SK-N-SH (cell line): Measurements from ENCODE around the gene GGA2. TPM values are rescaled to one million over a fixed set of nuclear protein-coding genes. Genes with fewer than 3 reads are reported as not detected.

Source experiments
- CTCF ChIA-PET: fragments of 300-600, 350-600 bp; formaldehyde crosslinking; extraction: SDS; loops from one replicate; lab custom pipeline; 2021; lab: Yijun Ruan, JAX
- POLR2A ChIA-PET: fragments of 350-600 bp; sonication (Branson Sonifier 250); formaldehyde crosslinking; extraction: SDS; loops from one replicate; lab custom pipeline; 2020; ENCODE audit warnings: antibody characterized with exemption, inconsistent platforms; lab: Yijun Ruan, JAX
- DNase-seq: peaks from one replicate; pipeline ENCODE4 v3.0.0; 2012
- H2AFZ ChIP-seq: fragments of 200-600 bp; sonication (generic); 2 replicates; pipeline ENCODE4 v1.8.1; 2016; ENCODE audit warnings: antibody characterized with exemption, mild to moderate bottlenecking, low read depth
- H3F3A ChIP-seq: fragments of 200-600 bp; sonication (generic); replicated peaks from 2 replicates; pipeline ENCODE3; 2016; ENCODE audit warnings: antibody characterized with exemption, mild to moderate bottlenecking; ENCODE audit not compliant: insufficient read depth
- H3K27ac ChIP-seq, 2 experiments: fragments of 200-500 bp in 1 of 2; fragments of 200-600 bp in 1 of 2; sonication (Bioruptor generic) in 1 of 2; sonication (generic), shearing (Covaris generic) in 1 of 2; 2 replicates each; pipeline versions ENCODE4 v1.5.1 to v1.6.1; 2014 to 2016; ENCODE audit warnings: low read depth in 2 of 2, inconsistent platforms in 1 of 2, low read length in 1 of 2, mild to moderate bottlenecking in 1 of 2, mixed read lengths in 1 of 2
- H3K27me3 ChIP-seq: fragments of 200-600 bp; sonication (generic), shearing (Covaris generic); 2 replicates; pipeline ENCODE4 v1.6.1; 2016; ENCODE audit warnings: mixed run types; ENCODE audit not compliant: insufficient read depth
- H3K36me3 ChIP-seq, 2 experiments: fragments of 200-500 bp in 1 of 2; fragments of 200-600 bp in 1 of 2; sonication (Bioruptor generic) in 1 of 2; sonication (generic) in 1 of 2; replicated peaks in 1 of 2; 2 replicates each; pipeline versions ENCODE3 to v1.5.1; 2014 to 2016; ENCODE audit warnings: low read length in 1 of 2, mild to moderate bottlenecking in 1 of 2; ENCODE audit not compliant: insufficient read depth in 2 of 2, control insufficient read depth in 1 of 2
- H3K4me1 ChIP-seq, 2 experiments: fragments of 200-500 bp in 1 of 2; fragments of 200-600 bp in 1 of 2; sonication (Bioruptor generic) in 1 of 2; sonication (generic), shearing (Covaris generic) in 1 of 2; 2 replicates each; pipeline versions ENCODE4 v1.5.1 to v1.6.1; 2014 to 2016; ENCODE audit warnings: low read depth in 1 of 2, low read length in 1 of 2, mixed run types in 1 of 2; ENCODE audit not compliant: insufficient read depth in 2 of 2, control insufficient read depth in 1 of 2
- H3K4me2 ChIP-seq: fragments of 200-600 bp; sonication (generic), shearing (Covaris generic); 2 replicates; pipeline ENCODE4 v1.6.1; 2017; ENCODE audit warnings: mixed run types
- H3K4me3 ChIP-seq, 2 experiments: fragments of 200-500 bp in 1 of 2; fragments of 200-600 bp in 1 of 2; sonication (Bioruptor generic) in 1 of 2; sonication (generic), shearing (Covaris generic) in 1 of 2; 2 replicates each; pipeline versions ENCODE4 v1.5.1 to v1.8.1; 2014 to 2016; ENCODE audit warnings: low read depth in 2 of 2, inconsistent platforms in 1 of 2, low read length in 1 of 2, mild to moderate bottlenecking in 1 of 2, mixed read lengths in 1 of 2, moderate library complexity in 1 of 2
- H3K79me2 ChIP-seq: fragments of 200-600 bp; sonication (generic); 2 replicates; pipeline ENCODE4 v1.8.1; 2017; ENCODE audit warnings: mild to moderate bottlenecking; ENCODE audit not compliant: insufficient read depth
- H3K9ac ChIP-seq: fragments of 200-600 bp; sonication (generic); 2 replicates; pipeline ENCODE4 v1.6.1; 2017; ENCODE audit warnings: mixed run types
- H3K9me2 ChIP-seq: fragments of 200-600 bp; sonication (generic); 2 replicates; pipeline ENCODE4 v1.6.1; 2017; ENCODE audit warnings: mixed run types
- H3K9me3 ChIP-seq: fragments of 200-600 bp; sonication (generic); 2 replicates; pipeline ENCODE4 v1.6.1; 2017; ENCODE audit warnings: mixed run types, mild to moderate bottlenecking, moderate library complexity
- H4K20me1 ChIP-seq: fragments of 200-600 bp; sonication (generic); 2 replicates; pipeline ENCODE4 v1.6.1; 2017; ENCODE audit warnings: mild to moderate bottlenecking, mixed run types; ENCODE audit not compliant: insufficient read depth
- CHD2 ChIP-seq: fragments of 150-350 bp; IDR thresholded peaks from 2 replicates; pipeline ENCODE4 v1.6.1; 2018; ENCODE audit warnings: low read length; ENCODE audit not compliant: partially characterized antibody
- ELF1 ChIP-seq: IDR thresholded peaks from 2 replicates; pipeline ENCODE4 v1.4.0; 2012
- EP300 ChIP-seq, 2 experiments: IDR thresholded peaks; 2 replicates each; pipeline versions ENCODE4 v1.4.0 to v1.6.1; 2012; ENCODE audit warnings: borderline replicate concordance in 1 of 2, low read depth in 1 of 2, low read length in 1 of 2
- EZH2phosphoT487 ChIP-seq: fragments of 200-600 bp; sonication (generic); IDR thresholded peaks from 2 replicates; pipeline ENCODE4 v1.6.1; 2017; ENCODE audit warnings: low read depth, mixed run types, mild to moderate bottlenecking, antibody characterized with exemption, moderate library complexity, borderline replicate concordance
- FOSL2 ChIP-seq: IDR thresholded peaks from 2 replicates; pipeline ENCODE4 v1.4.0; 2012; ENCODE audit warnings: low read depth, mild to moderate bottlenecking, moderate library complexity, borderline replicate concordance
- FOXM1 ChIP-seq: IDR thresholded peaks from 2 replicates; pipeline ENCODE4 v1.4.0; 2012; ENCODE audit warnings: low read depth, mild to moderate bottlenecking
- GABPA ChIP-seq: IDR thresholded peaks from 2 replicates; pipeline ENCODE4 v1.4.0; 2012; ENCODE audit warnings: low read depth, mild to moderate bottlenecking
- GATA2 ChIP-seq: sonication (generic); formaldehyde crosslinking; IDR thresholded peaks from 2 replicates; pipeline ENCODE4 v1.5.0; 2020; ENCODE audit warnings: mild to moderate bottlenecking, missing genetic modification reagents
- JUND ChIP-seq: IDR thresholded peaks from 2 replicates; pipeline ENCODE4 v1.4.0; 2012
- MEF2A ChIP-seq: IDR thresholded peaks from 2 replicates; pipeline ENCODE4 v1.4.0; 2012; ENCODE audit warnings: low read depth, borderline replicate concordance
- NFIC ChIP-seq: IDR thresholded peaks from 2 replicates; pipeline ENCODE4 v1.4.0; 2012; ENCODE audit warnings: borderline replicate concordance
- NRF1 ChIP-seq: IDR thresholded peaks from 2 replicates; pipeline ENCODE4 v1.6.1; 2012; ENCODE audit warnings: low read depth, mild to moderate bottlenecking, low read length
- RXRA ChIP-seq: IDR thresholded peaks from 2 replicates; pipeline ENCODE4 v1.4.0; 2012; ENCODE audit warnings: low read depth, mild to moderate bottlenecking, borderline replicate concordance
- SMC3 ChIP-seq: IDR thresholded peaks from 2 replicates; pipeline ENCODE4 v1.6.1; 2012; ENCODE audit warnings: low read depth, low read length, improper control_type of control experiment
- TCF12 ChIP-seq: IDR thresholded peaks from 2 replicates; pipeline ENCODE4 v1.4.0; 2012
- WGBS: methylation state at CpG from one replicate; pipeline ENCODE4 v1.1.6; 2017; ENCODE audit warnings: low lambda C conversion rate; 5-methylcytosine and 5-hydroxymethylcytosine counted together
- polyA plus RNA-seq, 3 experiments: library from polyadenylated mRNA; depleted of rRNA; stranded (reverse); fragments of >200 nt; gene quantifications; 2 replicates each; pipeline ENCODE4 v1.2.3, GENCODE V29; 2012
- TF ChIP-seq, protein P1 (sequence below): fragments of 200-600 bp; sonication (generic); IDR thresholded peaks from 2 replicates; pipeline ENCODE4 v1.6.1; 2017; ENCODE audit warnings: antibody characterized with exemption, mild to moderate bottlenecking, moderate library complexity
- TF ChIP-seq, protein P2 (sequence below): IDR thresholded peaks from 2 replicates; pipeline ENCODE4; 2012
- TF ChIP-seq, protein P3 (sequence below): IDR thresholded peaks from 2 replicates; pipeline ENCODE4 v1.4.0; 2012; ENCODE audit warnings: low read depth

Gene GGA2
- polyA plus RNA-seq, 1 of the 3 experiments (the other 2 are of a cell fraction), result 23.4 TPM

DNA sequence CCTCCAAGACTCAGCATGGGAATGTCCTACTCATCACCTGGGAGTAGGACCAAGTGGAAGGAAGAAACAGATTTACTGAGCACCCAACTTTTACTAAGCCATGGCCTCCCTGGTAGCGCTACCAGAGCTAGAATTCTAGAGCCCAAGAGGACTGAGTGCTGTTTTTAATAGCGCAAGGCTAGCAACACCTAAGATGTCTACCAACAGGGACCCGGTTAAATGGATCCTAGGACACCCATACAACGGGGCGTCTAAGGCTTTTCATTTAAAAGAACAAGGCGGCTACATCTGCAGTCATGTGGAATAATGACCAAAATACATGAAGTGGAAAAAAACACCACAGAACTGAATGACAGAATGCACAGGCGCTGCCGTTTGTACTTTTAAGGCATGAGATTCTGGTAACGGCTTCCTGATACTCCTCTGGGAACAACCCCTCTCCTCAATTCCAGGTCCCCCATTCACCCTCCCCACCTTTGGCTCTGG lies 5.1 kb downstream of the GGA2 start (continued):
- TF ChIP-seq EP300 (IDR thresholded peaks at IDR 0.05; ENCODE audit: borderline replicate concordance in 1 of 2, low read depth in 1 of 2, low read length in 1 of 2) (no peak), GATA2 (CRISPR knock-in tag) (no peak), EZH2phosphoT487 (no peak), SMC3 (no peak), NRF1 (no peak), RXRA (no peak), GABPA (no peak)
- TF ChIP-seq, protein P1, sequence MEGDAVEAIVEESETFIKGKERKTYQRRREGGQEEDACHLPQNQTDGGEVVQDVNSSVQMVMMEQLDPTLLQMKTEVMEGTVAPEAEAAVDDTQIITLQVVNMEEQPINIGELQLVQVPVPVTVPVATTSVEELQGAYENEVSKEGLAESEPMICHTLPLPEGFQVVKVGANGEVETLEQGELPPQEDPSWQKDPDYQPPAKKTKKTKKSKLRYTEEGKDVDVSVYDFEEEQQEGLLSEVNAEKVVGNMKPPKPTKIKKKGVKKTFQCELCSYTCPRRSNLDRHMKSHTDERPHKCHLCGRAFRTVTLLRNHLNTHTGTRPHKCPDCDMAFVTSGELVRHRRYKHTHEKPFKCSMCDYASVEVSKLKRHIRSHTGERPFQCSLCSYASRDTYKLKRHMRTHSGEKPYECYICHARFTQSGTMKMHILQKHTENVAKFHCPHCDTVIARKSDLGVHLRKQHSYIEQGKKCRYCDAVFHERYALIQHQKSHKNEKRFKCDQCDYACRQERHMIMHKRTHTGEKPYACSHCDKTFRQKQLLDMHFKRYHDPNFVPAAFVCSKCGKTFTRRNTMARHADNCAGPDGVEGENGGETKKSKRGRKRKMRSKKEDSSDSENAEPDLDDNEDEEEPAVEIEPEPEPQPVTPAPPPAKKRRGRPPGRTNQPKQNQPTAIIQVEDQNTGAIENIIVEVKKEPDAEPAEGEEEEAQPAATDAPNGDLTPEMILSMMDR, result no peak
- TF ChIP-seq, all 33 proteins: peak for 0

DNA sequence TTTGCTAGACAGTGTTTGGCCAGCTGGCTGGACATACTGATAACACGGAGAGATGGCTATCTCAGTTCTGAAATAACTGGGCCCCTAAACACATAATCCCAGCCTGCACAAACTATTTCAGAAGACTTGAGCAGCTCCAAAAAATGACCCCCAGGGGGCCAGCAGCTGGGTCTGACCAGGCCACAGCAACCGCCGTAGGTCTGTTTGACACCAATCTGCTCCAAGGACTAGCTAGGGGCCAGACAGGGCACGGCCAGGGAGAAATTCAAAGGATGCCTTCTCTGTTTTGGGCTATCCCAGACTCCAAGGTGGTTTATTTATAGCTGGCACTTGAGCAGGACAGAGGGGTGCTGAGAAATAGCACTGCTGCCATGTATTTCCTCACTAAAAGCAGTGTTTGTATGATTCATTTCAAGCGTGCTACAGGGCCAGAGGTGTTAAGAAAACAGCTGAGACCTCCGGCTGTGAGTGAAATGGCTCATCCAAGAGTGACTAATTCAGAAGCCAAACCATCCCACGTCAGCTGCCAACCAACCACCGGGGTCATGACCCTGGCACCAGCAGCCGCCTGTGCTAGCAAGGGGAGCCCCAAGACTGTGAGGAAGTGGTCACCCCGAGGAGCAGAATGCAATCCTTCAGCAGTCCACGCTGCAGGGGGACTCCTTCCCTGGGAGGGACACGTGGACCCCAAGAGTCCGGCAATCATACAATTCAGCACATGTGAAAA lies 5.7 kb downstream of the GGA2 start:
- H2AFZ ChIP-seq, result no peak overlapping the region
- peak overlapping the region; percentile 6 to 59; a peak in 2 of 4 replicates for H3K27ac ChIP-seq
- peaks cover 14 to 19% of the 10 kb centered on the region in 2 experiments; a peak in 3 of 4 replicates for H3K4me1 ChIP-seq
- no peak for TF ChIP-seq FOXM1
- no peak for TF ChIP-seq ELF1
- no peak for TF ChIP-seq CHD2
- no peak for TF ChIP-seq MEF2A
- TF ChIP-seq FOSL2, result peak; percentile 78
- TF ChIP-seq RXRA, result peak; percentile 37; the same call in 1 of the 2 replicates
- TF ChIP-seq SMC3, result no peak
- peak; percentile 56 for TF ChIP-seq TCF12
- TF ChIP-seq, protein P2, sequence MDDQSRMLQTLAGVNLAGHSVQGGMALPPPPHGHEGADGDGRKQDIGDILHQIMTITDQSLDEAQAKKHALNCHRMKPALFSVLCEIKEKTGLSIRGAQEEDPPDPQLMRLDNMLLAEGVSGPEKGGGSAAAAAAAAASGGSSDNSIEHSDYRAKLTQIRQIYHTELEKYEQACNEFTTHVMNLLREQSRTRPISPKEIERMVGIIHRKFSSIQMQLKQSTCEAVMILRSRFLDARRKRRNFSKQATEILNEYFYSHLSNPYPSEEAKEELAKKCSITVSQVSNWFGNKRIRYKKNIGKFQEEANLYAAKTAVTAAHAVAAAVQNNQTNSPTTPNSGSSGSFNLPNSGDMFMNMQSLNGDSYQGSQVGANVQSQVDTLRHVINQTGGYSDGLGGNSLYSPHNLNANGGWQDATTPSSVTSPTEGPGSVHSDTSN, result peak; percentile 62
- peak; percentile 33; the same call in 1 of the 2 replicates for TF ChIP-seq JUND
- TF ChIP-seq EP300 (IDR thresholded peaks at IDR 0.05; ENCODE audit: borderline replicate concordance in 1 of 2, low read depth in 1 of 2, low read length in 1 of 2), result no peak
- peak; percentile 32; the same call in 1 of the 2 replicates for TF ChIP-seq GATA2 (CRISPR knock-in tag)
- TF ChIP-seq, protein P1, result peak; percentile 18; the same call in 1 of the 2 replicates
- peak; percentile 46 for TF ChIP-seq NFIC
- TF ChIP-seq, protein P3, sequence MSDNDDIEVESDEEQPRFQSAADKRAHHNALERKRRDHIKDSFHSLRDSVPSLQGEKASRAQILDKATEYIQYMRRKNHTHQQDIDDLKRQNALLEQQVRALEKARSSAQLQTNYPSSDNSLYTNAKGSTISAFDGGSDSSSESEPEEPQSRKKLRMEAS, result peak; percentile 53; the same call in 1 of the 2 replicates
- POLR2A ChIA-PET, result no interaction called here
- H4K20me1 ChIP-seq, result peaks cover 94% of the 10 kb centered on the region
- H3K9ac ChIP-seq, result no peak overlapping the region
- H3K9me2 ChIP-seq, result no peaks in the 10 kb centered on the region
- peak overlapping the region; percentile 37 for H3K4me2 ChIP-seq
- peak; percentile 27 for DNase-seq
- H3K9me3 ChIP-seq, result no peaks in the 10 kb centered on the region
- CTCF ChIA-PET, result no interaction called here
- no peaks in the 10 kb centered on the region for H3K27me3 ChIP-seq
- no peak overlapping the region for H3K4me3 ChIP-seq
- H3F3A ChIP-seq, result peaks cover 16% of the 10 kb centered on the region
- H3K36me3 ChIP-seq, result peaks cover 0 to 9% of the 10 kb centered on the region in 2 experiments
- peaks cover 99% of the 10 kb centered on the region for H3K79me2 ChIP-seq
- 61% methylated on average over 11 of the region's 13 CpGs for WGBS
